G401 (cell line): ENCODE data around the gene CBLN3. TPM values are rescaled to one million over a fixed set of nuclear protein-coding genes. Genes with fewer than 3 reads are reported as not detected.

Source experiments
- total RNA-seq: library from RNA; depleted of rRNA; stranded (reverse); fragments of >200 nt; shearing (Covaris generic); gene quantifications from 2 replicates; pipeline ENCODE4 v1.2.3, GENCODE V29; 2014; rRNA removed

The CBLN3 gene
- total RNA-seq, 1 experiment from 2014 or later = 0.88 TPM

Other genes with a start within 250 kb of the CBLN3 start
- gene IPO4, start 240.9 kb downstream of the CBLN3 start, total RNA-seq = 79.5 and 80.4 TPM in 2 replicates
- gene TM9SF1, start 234.2 kb downstream of the CBLN3 start, total RNA-seq = 26.6 and 50.0 TPM in 2 replicates
- not detected in 2 replicates for gene TSSK4, start 224.0 kb downstream of the CBLN3 start, total RNA-seq
- gene CHMP4A, start 216.2 kb downstream of the CBLN3 start, total RNA-seq = 30.8 and 40.4 TPM in 2 replicates
- gene MDP1, start 213.6 kb downstream of the CBLN3 start, total RNA-seq = 16.6 and 16.9 TPM in 2 replicates
- 168 and 186 TPM in 2 replicates for gene NEDD8, start 197.3 kb downstream of the CBLN3 start, total RNA-seq
- 116 and 132 TPM in 2 replicates for gene GMPR2, start 196.7 kb downstream of the CBLN3 start, total RNA-seq
- 38.1 and 63.0 TPM in 2 replicates for gene TINF2, start 187.0 kb downstream of the CBLN3 start, total RNA-seq
- 0.10 TPM in 1 of 2 replicates, not detected in the other for gene TGM1, start 166.5 kb downstream of the CBLN3 start, total RNA-seq
- gene RABGGTA, start 158.1 kb downstream of the CBLN3 start, total RNA-seq = 19.0 and 23.6 TPM in 2 replicates
- 3.8 and 11.4 TPM in 2 replicates for gene DHRS1, start 129.9 kb downstream of the CBLN3 start, total RNA-seq
- 28.7 and 28.9 TPM in 2 replicates for gene NOP9, start 129.8 kb downstream of the CBLN3 start, total RNA-seq
- 1.7 TPM in 1 of 2 replicates, not detected in the other for gene CIDEB, start 121.7 kb downstream of the CBLN3 start, total RNA-seq
- 1.8 and 5.4 TPM in 2 replicates for gene LTB4R2, start 119.5 kb downstream of the CBLN3 start, total RNA-seq
- gene LTB4R, start 118.2 kb downstream of the CBLN3 start, total RNA-seq = 1.6 and 5.7 TPM in 2 replicates
- gene ADCY4, start 94.6 kb downstream of the CBLN3 start, total RNA-seq = not detected in 2 replicates
- gene RIPK3, start 89.7 kb downstream of the CBLN3 start, total RNA-seq = not detected in 2 replicates
- gene NFATC4, start 61.5 kb downstream of the CBLN3 start, total RNA-seq = 41.4 and 45.5 TPM in 2 replicates
- 19.7 and 24.1 TPM in 2 replicates for gene NYNRIN, start 30.7 kb downstream of the CBLN3 start, total RNA-seq
- gene KHNYN, start 286 bp upstream of the CBLN3 start, total RNA-seq = 41.9 and 54.9 TPM in 2 replicates
- gene SDR39U1, start 13.1 kb upstream of the CBLN3 start, total RNA-seq = 49.2 and 56.4 TPM in 2 replicates
- gene CMA1, start 78.6 kb upstream of the CBLN3 start, total RNA-seq = not detected in 2 replicates
- gene CTSG, start 146.6 kb upstream of the CBLN3 start, total RNA-seq = not detected in 2 replicates
- not detected in 2 replicates for gene GZMH, start 180.0 kb upstream of the CBLN3 start, total RNA-seq
- gene GZMB, start 204.5 kb upstream of the CBLN3 start, total RNA-seq = not detected in 2 replicates